Measurements from ENCODE around the gene MPC1.

DNA sequence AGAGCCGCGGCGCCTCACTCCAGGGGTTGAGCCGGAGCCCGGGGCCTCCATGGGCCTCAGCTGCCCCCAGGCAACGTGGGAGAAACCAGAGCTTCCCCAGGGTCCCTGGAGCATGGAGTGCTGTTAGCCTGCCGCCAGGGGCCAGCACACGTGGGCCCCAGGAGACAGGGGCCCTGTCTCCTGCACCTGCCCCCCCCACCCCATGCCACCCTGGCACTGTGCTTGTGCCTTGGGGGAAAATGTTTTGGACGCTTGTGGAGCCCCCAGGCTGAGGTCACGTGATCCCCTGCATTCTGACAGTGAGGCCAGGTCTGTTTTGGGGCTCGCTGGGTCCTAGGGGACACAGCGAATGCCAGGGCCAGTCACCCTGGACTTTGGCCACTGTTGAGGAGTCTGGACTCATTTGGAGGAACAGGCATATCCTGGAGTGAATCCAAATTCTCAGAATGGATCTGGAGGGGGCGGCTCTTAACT is 30.2 kb upstream of the MPC1 start:
- TF ChIP-seq POLR2A (IDR thresholded peaks at IDR 0.05) (no peak), POLR2AphosphoS5 (IDR thresholded peaks at IDR 0.05) (no peak)
- TF ChIP-seq, protein P1, sequence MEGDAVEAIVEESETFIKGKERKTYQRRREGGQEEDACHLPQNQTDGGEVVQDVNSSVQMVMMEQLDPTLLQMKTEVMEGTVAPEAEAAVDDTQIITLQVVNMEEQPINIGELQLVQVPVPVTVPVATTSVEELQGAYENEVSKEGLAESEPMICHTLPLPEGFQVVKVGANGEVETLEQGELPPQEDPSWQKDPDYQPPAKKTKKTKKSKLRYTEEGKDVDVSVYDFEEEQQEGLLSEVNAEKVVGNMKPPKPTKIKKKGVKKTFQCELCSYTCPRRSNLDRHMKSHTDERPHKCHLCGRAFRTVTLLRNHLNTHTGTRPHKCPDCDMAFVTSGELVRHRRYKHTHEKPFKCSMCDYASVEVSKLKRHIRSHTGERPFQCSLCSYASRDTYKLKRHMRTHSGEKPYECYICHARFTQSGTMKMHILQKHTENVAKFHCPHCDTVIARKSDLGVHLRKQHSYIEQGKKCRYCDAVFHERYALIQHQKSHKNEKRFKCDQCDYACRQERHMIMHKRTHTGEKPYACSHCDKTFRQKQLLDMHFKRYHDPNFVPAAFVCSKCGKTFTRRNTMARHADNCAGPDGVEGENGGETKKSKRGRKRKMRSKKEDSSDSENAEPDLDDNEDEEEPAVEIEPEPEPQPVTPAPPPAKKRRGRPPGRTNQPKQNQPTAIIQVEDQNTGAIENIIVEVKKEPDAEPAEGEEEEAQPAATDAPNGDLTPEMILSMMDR (IDR thresholded peaks at IDR 0.05) = no peak

All from breast epithelium (tissue), 3 donors.